GM13977 (cell line): ENCODE data around the gene MRPL17.

ENCODE experiments used
- DNase-seq: peaks from one replicate; pipeline ENCODE4 v3.0.0; 2012; ENCODE audit warnings: low spot score
- in situ Hi-C: fragments of 300-500 bp; cut with MboI; formaldehyde crosslinking; loops from one replicate; pipeline ENCODE4 v1.12.0; 2022; ENCODE audit warnings: low sequenced_read_pairs, low pct_unique_long_range_greater_than_20kb, mixed read lengths, inconsistent platforms; ENCODE audit not compliant: unreplicated experiment
- TF ChIP-seq, protein P1 (sequence below): IDR thresholded peaks from 2 replicates; pipeline ENCODE4 v1.5.1; 2012; ENCODE audit warnings: mild to moderate bottlenecking, control low read depth; ENCODE audit not compliant: insufficient read depth; ENCODE audit errors: extremely low read depth, missing control alignments

MRPL17 gene

GRCh38 chr11:6655790-6656583, 27.2 kb downstream of the MRPL17 start, which contains the start of gene DCHS1:
Gene DCHS1 (minus strand): TSS chr11:6655809. CDS start chr11:6641613, 14,196 bp downstream.
- DNase-seq, result peak; percentile 32
- TF ChIP-seq, protein P1, sequence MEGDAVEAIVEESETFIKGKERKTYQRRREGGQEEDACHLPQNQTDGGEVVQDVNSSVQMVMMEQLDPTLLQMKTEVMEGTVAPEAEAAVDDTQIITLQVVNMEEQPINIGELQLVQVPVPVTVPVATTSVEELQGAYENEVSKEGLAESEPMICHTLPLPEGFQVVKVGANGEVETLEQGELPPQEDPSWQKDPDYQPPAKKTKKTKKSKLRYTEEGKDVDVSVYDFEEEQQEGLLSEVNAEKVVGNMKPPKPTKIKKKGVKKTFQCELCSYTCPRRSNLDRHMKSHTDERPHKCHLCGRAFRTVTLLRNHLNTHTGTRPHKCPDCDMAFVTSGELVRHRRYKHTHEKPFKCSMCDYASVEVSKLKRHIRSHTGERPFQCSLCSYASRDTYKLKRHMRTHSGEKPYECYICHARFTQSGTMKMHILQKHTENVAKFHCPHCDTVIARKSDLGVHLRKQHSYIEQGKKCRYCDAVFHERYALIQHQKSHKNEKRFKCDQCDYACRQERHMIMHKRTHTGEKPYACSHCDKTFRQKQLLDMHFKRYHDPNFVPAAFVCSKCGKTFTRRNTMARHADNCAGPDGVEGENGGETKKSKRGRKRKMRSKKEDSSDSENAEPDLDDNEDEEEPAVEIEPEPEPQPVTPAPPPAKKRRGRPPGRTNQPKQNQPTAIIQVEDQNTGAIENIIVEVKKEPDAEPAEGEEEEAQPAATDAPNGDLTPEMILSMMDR, result no peak
- in situ Hi-C loops, result no loop called here

DNA sequence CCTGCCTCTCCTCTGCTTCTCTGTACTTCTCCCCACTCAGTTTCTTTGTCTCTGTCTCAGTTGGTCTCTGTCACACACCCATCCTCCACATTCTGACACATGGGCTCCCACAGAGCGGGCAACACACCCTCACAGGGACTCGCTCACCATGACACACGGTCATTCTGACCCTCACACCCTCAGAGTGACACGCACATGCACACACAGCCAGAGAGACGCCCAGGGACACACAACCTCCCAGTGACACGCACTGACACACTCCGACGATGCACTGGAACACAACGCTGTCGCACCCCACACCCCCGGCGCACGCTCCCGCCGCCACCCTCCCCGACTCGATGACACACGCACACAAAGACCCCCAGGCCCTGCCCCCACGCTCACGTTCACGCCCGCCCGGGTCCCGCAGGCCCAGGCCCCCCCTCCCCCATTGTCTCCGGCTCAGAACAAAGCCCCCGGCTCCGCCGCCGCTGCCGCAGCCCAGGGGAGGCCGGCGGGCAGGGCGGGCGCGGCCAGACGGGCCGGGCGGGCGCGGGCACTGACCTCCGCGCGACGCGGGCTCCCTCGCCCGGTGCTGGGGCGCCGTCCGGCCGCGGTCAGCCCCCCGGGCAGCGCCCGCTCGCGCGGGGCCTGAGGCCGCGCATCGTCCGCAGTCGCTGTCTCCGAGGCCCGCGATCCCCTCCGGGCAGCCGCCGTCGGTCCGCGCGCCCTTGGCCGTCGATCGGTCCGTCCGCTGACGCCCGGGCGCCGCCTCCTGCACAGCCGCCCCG, 27.9 kb downstream of the MRPL17 start:
- TF ChIP-seq, protein P1, result no peak
- peak; percentile 52 for DNase-seq
- in situ Hi-C loops, result no loop called here

DNA sequence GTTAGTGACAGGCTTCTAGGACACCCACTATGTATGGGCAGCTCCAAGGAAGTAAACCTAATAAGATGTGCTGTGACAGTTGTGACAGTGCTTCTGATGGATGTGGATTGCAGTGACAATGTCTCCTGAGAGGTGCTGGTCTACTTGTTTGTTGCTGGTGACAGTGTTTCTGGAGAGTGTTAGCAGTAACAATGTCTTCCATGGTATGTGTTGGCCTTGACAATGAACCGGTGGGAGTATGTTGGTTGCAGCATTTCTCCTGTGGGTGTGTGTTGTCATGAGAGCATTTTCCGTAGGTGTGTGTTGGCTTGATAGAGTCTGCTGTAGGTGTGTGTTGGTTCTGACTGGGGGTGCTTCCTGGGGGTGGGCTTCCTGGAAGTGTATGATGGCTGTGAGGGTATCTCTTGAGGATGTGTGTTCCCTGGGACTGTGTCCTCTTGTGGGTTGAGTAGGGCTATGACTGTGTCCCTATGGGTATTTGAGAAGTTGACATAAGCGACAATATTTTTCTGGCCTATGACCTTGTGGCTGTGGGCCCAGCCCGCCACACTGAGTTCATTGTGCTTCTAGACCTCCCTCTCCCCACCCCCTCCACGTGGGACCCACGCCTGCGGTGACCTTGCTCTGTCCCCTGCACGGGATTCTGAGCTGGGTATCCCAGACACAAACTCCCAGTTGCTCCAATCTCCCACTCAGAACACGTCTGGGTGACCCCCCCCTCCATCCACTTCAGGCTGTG, 28.7 kb downstream of the MRPL17 start:
- in situ Hi-C loops, result no loop called here
- TF ChIP-seq, protein P1, result no peak
- peak; percentile 12 for DNase-seq

GRCh38 chr11:6653656-6654055, 29.5 kb downstream of the MRPL17 start:
- TF ChIP-seq, protein P1, result no peak
- peak; percentile 2 for DNase-seq
- in situ Hi-C loops, result no loop called here

GRCh38 chr11:6653097-6653496, 30.0 kb downstream of the MRPL17 start:
- TF ChIP-seq, protein P1, result no peak
- DNase-seq, result no peak
- in situ Hi-C loops, result no loop called here

- in situ Hi-C loops, result no loop called here
- TF ChIP-seq, protein P1, result no peak
- DNase-seq, result no peak
These were observed 31.0 kb downstream of the MRPL17 start for GRCh38 chr11:6652182-6652581.
